HG02970 (cell line): ENCODE measurements around the gene UFC1.

ENCODE experiments used
- ATAC-seq: cut with Tn5 transposase; IDR thresholded peaks from one replicate; pipeline ENCODE4 v1.9.1; 2021; ENCODE audit warnings: mild to moderate bottlenecking, moderate library complexity, moderate number of reproducible peaks; ENCODE audit not compliant: unreplicated experiment, low FRiP score

The UFC1 gene

DNA sequence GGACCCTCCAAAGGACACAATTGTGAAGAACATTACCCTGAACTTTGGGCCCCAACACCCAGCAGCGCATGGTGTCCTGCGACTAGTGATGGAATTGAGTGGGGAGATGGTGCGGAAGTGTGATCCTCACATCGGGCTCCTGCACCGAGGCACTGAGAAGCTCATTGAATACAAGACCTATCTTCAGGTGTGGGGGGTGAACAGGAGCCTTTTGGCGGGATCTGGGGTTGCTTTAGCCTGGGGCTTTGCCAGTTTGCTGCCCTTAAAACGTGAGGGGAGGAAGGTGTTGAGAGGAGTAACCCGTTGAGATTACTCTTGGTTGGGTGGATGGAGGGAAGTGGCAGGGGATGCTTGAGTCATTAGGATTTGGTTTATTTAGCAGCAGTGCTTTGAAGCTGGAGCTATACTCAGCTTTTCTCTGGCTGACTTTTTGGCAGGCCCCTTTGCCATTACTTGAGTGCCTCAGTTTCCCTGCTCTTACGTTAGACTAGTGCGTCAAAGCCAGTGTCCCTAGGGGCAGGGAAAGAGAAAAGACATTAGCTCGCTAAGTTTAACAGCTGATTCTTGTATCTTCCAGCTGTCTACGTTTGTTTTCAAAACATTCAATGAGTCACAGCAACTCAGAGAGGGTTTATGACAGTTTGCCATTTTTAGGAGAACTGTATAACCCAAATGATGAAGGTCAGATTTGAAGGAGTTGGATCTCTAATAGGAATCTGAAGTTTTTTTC, 52.8 kb downstream of the UFC1 start:
- no peak for ATAC-seq

DNA sequence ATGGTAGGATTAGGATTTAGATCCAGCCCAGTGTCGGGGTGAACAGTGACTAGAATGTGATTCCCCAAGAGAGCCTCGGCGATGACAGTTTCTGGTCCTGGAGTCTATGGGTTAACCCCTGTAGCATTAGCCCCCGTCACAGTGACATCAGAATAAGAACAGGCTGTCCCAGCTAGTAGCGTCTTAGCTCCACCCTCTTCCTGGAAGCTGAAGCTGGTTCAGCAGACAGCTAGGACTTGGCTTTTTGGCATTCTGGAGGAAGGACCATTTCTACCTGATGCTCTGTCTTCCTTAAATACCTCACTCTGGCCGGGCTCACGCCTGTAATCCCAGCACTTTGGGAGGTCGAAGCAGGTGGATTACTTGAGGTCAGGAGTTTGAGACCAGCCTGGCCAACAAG, 53.4 kb downstream of the UFC1 start:
- ATAC-seq = no peak
